Mesodermal cell (in vitro differentiated cells): ENCODE data around the gene CRY1.

Source experiments
- H3K27ac ChIP-seq: 2 replicates; pipeline ENCODE4 v1.7.0; 2013; ENCODE audit warnings: mild to moderate bottlenecking, low read depth, low read length, moderate library complexity; ENCODE audit not compliant: severe bottlenecking
- H3K36me3 ChIP-seq: 2 replicates; pipeline ENCODE4 v1.7.1; 2013; ENCODE audit warnings: mild to moderate bottlenecking, low read length, moderate library complexity; ENCODE audit not compliant: control insufficient read depth, insufficient read depth
- H3K4me1 ChIP-seq: one replicate; pipeline ENCODE4 v1.7.1; 2013; ENCODE audit warnings: mild to moderate bottlenecking, low read length; ENCODE audit not compliant: insufficient read depth, control insufficient read depth, poor library complexity, severe bottlenecking
- H3K4me3 ChIP-seq: 2 replicates; pipeline ENCODE4 v1.7.0; 2013; ENCODE audit warnings: low read length, control low read depth, mild to moderate bottlenecking; ENCODE audit not compliant: insufficient read depth, poor library complexity, severe bottlenecking; ENCODE audit errors: extremely low read depth
- H3K9me3 ChIP-seq: 2 replicates; pipeline ENCODE4 v1.7.1; 2013; ENCODE audit warnings: mild to moderate bottlenecking, low read length, moderate library complexity; ENCODE audit not compliant: control insufficient read depth
- WGBS, 2 experiments: methylation state at CpG; one replicate each; pipeline ENCODE4 v1.1.5; 2013; ENCODE audit warnings: missing lambda C conversion rate in 2 of 2; ENCODE audit not compliant: insufficient coverage in 2 of 2; 5-methylcytosine and 5-hydroxymethylcytosine counted together

Gene CRY1

DNA sequence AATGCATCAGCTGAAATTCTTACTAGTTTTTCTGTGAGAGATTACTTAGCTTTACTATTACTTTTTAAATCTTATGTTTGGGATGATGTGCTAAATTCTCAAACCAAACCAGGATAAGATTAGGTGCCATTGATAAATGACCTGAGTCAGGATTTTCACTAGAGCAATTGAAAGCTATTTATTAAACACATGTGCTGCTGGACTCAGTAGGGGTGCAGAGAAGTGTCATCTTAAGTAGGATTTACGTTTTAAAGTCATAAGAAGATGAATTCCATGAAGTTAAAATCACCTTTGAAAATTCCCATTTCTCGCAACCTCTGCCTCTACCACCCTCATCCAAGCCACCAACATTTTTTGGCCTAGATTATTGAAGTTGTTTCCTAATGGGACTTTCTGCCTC lies 128.8 kb downstream of the CRY1 start:
- 92% methylated on average over 2 of the region's 2 CpGs; no CpG with 5 or more reads in 1 of the 2 experiments for WGBS, 2 experiments
- Histone ChIP-seq H3K27ac (no peak overlapping the region), H3K4me1 (no peaks in the 10 kb centered on the region), H3K4me3 (no peak overlapping the region), H3K9me3 (no peaks in the 10 kb centered on the region), H3K36me3 (peaks cover 70% of the 10 kb centered on the region)

DNA sequence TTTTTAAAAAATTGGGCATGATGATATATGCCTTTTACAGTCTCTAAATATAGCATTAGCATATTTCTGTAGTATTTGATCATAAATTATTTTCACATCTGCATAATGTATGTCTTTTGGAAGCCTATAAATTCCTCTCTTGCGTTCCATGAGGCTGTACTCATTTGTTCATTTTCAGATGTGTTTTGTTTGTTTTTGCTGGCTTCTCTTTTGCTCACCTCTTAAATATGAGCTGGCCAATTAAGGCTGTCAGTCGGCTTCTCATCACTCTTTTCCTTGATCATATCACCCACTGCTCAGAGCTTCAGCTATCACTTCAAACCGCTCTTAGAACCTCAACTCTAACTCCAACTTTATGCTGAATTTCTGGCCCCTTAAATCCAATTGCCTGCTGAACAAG lies 131.1 kb downstream of the CRY1 start:
- H3K4me1 ChIP-seq = no peaks in the 10 kb centered on the region
- H3K9me3 ChIP-seq = no peaks in the 10 kb centered on the region
- peaks cover 59% of the 10 kb centered on the region for H3K36me3 ChIP-seq
- H3K4me3 ChIP-seq = no peak overlapping the region
- no peak overlapping the region for H3K27ac ChIP-seq
- 87 to 95% methylated on average over 2 of the region's 3 CpGs for WGBS, 2 experiments

DNA sequence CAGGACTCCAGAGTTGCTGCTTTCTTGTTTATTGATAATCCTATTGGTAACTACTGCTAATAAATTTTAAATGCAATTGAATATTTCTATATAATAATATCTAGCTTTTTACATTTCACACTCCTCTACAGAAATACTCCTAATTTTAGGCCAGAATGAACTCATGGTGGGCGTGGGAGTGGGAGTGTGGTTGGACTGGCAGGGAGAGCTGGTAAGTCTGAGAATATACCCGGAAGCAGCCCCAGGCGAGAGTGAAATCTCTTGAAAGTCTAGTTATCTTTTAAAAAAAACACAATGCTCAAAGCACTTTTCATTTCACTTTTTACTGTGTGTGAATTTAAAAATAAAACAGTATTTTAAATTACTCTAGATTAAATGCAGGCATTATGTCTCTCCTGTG lies 132.9 kb downstream of the CRY1 start:
- Histone ChIP-seq H3K36me3 (peaks cover 45% of the 10 kb centered on the region), H3K9me3 (no peaks in the 10 kb centered on the region), H3K4me3 (no peak overlapping the region), H3K4me1 (no peaks in the 10 kb centered on the region), H3K27ac (no peak overlapping the region)
- WGBS, 2 experiments = no CpG with 5 or more reads among the region's 3 CpGs

DNA sequence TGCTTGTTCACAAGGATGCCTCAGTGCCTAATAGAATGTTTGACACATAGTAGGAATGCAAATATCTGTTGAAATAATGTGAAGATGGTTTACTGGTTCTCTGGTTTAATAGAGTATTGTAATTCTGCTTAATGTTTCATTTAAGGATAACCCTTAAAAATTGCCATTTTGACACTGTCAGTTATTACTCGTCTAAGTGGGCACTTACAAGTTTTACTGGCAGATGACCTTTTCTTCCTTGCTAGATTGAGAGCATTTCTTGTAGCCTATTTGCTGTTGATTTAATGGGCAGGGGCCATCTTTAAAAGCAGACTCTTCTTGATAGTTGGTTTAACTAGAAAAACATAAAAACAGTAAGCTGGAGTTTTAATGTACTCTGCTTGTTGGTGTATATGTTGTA lies 135.8 kb downstream of the CRY1 start:
- no peaks in the 10 kb centered on the region for H3K4me1 ChIP-seq
- H3K27ac ChIP-seq = no peak overlapping the region
- H3K9me3 ChIP-seq = no peaks in the 10 kb centered on the region
- peak overlapping the region; percentile 98 for H3K4me3 ChIP-seq
- WGBS, 2 experiments = no CpG with 5 or more reads among the region's 1 CpG
- peaks cover 27% of the 10 kb centered on the region for H3K36me3 ChIP-seq

DNA sequence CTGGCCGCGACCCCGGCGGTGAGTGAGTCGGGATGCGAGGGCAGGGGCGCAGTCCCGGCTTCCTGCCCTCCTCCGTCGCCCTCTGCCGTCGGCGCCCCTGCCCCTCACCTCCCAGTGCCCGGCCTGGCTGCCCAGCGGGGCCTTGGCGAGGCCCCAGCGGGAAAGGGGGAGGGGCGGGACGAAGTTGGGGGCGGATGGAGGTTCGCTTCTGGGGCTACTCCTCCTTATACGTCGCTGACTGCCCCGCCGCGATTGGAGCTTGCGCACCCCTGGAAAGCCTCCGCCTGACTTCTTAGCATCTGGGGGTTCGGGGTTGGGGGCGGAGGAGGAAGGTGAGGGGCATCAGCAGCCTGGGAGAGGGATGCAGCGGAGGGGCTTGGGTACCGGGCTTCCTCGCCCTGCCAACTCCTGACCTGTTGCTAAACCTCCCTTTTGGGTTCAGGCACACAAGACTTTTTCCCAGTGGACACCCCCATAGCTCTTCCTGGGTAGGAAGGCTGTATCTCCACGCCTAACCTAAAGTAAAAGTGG lies 137.2 kb downstream of the CRY1 start:
- WGBS, 2 experiments = 0% methylated on average over 4 to 26 of the region's 34 CpGs
- peaks cover 23% of the 10 kb centered on the region for H3K36me3 ChIP-seq
- no peaks in the 10 kb centered on the region for H3K4me1 ChIP-seq
- no peaks in the 10 kb centered on the region for H3K9me3 ChIP-seq
- H3K4me3 ChIP-seq = peak overlapping the region; percentile 98
- H3K27ac ChIP-seq = peak overlapping the region; percentile 99

DNA sequence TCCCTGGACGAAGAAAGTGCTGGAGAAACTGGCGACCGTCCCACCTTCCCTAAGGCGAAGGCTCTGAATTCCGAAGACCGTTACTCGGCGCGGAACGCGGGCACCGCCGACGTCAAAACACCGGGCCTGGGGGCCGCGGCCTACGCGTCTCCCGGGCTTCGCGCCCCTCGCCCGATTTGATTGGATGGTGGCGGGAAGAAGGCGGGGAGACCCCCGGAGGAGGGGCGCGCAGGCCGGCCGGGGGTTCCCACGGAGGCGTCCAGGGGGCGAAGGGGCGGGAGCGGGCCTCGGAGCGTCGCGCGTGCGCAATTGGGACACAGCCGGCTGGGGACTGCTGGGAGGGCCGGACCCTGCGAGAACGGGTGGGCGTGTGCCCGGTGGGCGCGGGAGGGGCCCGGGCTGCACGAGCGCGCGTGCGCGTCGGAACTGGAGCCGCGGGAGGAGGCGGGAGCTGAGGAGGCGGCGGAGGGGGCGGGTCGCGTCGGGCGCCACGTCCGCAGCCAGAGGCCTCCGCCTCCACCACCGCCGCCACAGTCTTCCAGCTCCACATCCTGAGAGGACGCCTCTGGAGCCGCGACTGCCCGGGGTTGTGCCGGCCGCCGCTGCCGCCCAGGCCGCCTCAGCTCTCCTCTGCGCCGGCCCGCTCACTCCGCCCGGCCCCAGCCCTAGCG lies 137.8 kb downstream of the CRY1 start, which contains the start of gene TMEM263:
TMEM263 (plus strand) TSS at position 531 of the 671 bp plus-strand sequence. CDS start 11,210 bp downstream, outside the sequence.
- H3K9me3 ChIP-seq = no peaks in the 10 kb centered on the region

DNA sequence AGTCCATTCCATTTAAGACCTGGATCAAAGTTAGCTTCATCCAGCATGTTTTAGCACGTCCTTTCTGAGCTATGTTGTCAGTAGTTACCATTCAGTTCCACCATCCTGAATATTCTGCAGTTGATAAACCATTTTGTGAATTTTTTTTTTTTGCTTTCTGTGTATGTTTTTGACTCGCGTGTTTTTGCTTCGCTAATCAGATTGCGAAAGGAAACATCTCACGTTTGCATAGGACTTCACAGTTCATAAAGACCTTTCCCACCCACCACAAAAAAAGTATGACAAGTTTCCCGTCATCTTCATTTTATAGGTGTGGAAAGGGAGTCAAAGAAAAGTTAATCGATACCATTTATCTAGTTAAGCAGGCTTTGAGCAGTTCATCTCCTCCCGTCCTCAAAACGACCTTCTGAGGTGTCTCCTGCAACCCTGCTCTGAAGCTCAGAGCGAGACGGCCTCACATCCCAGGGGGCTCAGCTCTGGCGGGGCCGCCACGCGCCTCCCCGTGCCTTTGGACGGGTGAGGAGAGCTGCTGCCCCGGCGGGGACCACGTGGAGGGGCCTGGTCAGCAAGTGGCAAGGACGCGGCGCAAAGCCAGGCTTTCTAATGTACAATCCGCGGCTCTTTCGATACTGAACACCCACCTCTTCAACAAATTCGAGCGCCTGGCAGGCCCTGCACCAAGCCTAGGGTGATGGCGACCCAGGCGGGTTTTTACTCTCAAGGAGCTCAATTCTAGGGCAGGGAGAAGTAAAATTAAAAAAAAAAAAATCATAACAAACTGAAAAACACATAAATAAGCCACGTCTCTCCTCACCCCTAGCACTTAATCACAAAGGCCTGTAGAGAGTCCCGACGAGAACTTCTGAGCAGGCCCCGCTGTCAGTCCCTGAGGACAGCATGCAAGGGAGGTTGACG lies 138.6 kb downstream of the CRY1 start:
- WGBS, 2 experiments = 71 to 84% methylated on average over 15 to 17 of the region's 36 CpGs
- Histone ChIP-seq H3K36me3 (peaks cover 11% of the 10 kb centered on the region), H3K9me3 (no peaks in the 10 kb centered on the region), H3K27ac (peak overlapping the region; percentile 99), H3K4me1 (no peaks in the 10 kb centered on the region), H3K4me3 (peak overlapping the region; percentile 98)

More for the DNA sequence above, 137.8 kb downstream of the CRY1 start, which contains the start of gene TMEM263:
- H3K4me1 ChIP-seq = no peaks in the 10 kb centered on the region
- 1% methylated on average over 54 to 59 of the region's 88 CpGs for WGBS, 2 experiments
- peak within 1 kb of the TSS; percentile 98 for H3K4me3 ChIP-seq
- peak within 1 kb of the TSS; percentile 99 for H3K27ac ChIP-seq
- H3K36me3 ChIP-seq = peaks cover 18% of the 10 kb centered on the region

DNA sequence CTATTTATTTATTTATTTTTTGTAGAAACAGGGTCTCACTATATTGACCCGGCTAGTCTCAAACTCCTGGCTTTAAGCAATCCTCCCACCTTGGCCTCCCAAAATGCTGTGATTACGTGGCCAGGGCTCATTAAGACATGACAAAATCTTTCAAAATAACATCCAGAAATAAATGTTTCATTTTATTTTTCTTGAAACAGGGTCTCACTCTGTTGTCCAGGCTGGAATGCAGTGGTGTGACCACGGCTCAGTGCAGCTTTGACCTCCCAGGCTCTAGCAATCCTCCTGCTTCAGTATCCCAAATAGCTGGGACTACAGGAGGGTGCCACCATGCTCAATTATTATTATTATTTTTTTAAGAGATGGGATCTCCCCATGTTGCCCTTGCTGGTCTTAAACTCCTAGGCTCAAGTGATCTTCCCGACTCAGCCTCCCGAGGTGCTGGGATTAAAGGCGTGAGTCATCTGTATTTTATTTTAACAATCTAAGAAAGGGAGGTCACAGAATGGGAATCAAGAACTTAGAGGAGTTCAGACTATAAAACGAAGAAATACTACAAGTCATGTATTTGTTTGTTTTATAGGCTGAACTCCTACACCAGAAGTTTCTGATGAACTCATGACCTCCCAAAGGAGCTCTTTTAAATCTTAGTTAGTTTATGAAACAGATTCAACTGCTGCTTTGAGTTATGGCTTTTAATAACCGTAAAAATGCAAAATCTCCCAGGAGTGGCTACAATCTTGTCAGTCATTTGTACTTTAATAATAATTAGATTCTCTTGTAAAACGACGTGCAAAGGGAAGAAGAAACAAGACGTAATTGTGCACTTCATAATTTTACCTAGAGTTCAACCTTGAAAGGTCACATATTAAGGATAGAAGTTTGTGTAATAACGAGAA lies 139.7 kb downstream of the CRY1 start:
- Histone ChIP-seq H3K36me3 (peaks cover under 1% of the 10 kb centered on the region), H3K4me3 (no peak overlapping the region)
- WGBS, 2 experiments = 98 to 100% methylated on average over 1 to 11 of the region's 12 CpGs

DNA sequence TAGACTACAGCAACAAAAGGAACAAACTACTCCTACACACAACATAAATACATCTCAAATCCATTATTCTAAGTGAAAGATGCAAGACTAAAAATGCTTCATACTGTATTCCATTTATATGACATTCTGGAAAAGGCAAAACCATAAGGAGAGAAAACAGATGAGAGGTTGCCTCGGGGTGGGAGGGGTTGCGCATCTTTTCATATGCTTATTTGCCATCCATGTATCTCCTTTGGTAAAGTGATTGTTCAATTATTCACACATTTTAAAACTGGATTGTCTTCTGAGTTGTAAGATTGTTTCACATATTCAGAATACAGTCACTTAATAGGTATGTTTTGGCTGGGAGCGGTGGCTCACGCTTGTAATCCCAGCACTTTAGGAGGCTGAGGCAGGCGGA lies 142.8 kb downstream of the CRY1 start:
- 80% methylated on average over 3 of the region's 5 CpGs; no CpG with 5 or more reads in 1 of the 2 experiments for WGBS, 2 experiments
- Histone ChIP-seq H3K36me3 (no peaks in the 10 kb centered on the region), H3K27ac (no peak overlapping the region), H3K4me3 (no peak overlapping the region), H3K4me1 (no peaks in the 10 kb centered on the region), H3K9me3 (peaks cover 11% of the 10 kb centered on the region)

More for the DNA sequence above, 139.7 kb downstream of the CRY1 start:
- Histone ChIP-seq H3K9me3 (peaks cover 7% of the 10 kb centered on the region), H3K4me1 (no peaks in the 10 kb centered on the region), H3K27ac (no peak overlapping the region)

DNA sequence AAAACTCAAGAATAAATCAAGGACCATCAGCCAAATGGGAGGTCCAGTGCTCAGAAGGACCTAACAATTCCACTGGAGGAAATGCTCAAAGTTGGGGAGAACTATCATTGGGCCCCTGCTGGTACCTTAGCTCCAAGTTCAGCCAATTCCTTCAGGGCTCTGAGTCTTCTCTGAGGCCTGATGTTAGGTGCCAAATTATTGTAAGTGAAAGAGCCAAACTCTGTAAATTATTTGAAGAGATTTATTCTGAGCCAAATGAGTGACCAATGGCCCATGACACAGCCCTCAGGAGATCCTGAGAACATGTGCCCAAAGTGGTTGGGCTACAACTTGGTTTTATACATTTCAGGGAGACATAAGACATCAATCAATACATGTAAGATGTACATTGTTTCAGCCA lies 145.9 kb downstream of the CRY1 start:
- H3K27ac ChIP-seq = no peak overlapping the region
- H3K9me3 ChIP-seq = peaks cover 20% of the 10 kb centered on the region
- no peaks in the 10 kb centered on the region for H3K4me1 ChIP-seq
- no peaks in the 10 kb centered on the region for H3K36me3 ChIP-seq
- no peak overlapping the region for H3K4me3 ChIP-seq
